Kidney (tissue), 14 donors: Measurements from ENCODE around the gene ZC3H10. TPM values are rescaled to one million over a fixed set of nuclear protein-coding genes. Genes with fewer than 3 reads are reported as not detected.
A peak's percentile ranks its signal among the peaks of the same experiment; 100 is the strongest.

Experiments
- DNase-seq, 5 donors: peaks; one replicate each; pipeline ENCODE4 v3.0.0-alpha.2; 2013 to 2020
- FAIRE-seq: peaks from 2 replicates; lab custom pipeline; 2012; peaks lifted over from hg19 to GRCh38; lab: Jason Lieb, UNC
- H3K27ac ChIP-seq, 2 donors: one replicate each; pipeline ENCODE4 v1.7.0; 2013; ENCODE audit warnings: low read depth in 2 of 2, low read length in 2 of 2, inconsistent platforms in 1 of 2
- H3K27me3 ChIP-seq: one replicate; pipeline ENCODE4 v1.7.1; 2013; ENCODE audit warnings: low read length, inconsistent platforms; ENCODE audit not compliant: control insufficient read depth, insufficient read depth
- H3K36me3 ChIP-seq, 3 donors: one replicate each; pipeline versions ENCODE4 v1.7.0 to v1.7.1; 2013; ENCODE audit warnings: low read length in 3 of 3, control low read depth in 1 of 3, inconsistent platforms in 1 of 3; ENCODE audit not compliant: insufficient read depth in 3 of 3, control insufficient read depth in 2 of 3
- H3K4me1 ChIP-seq, 3 donors: one replicate each; pipeline versions ENCODE4 v1.7.0 to v1.7.1; 2013; ENCODE audit warnings: low read length in 3 of 3, inconsistent platforms in 1 of 3, low read depth in 1 of 3; ENCODE audit not compliant: control insufficient read depth in 2 of 3, insufficient read depth in 2 of 3
- H3K4me3 ChIP-seq, 3 donors: one replicate each; pipeline versions ENCODE4 v1.7.0 to v1.8.1; 2013; ENCODE audit warnings: low read length in 3 of 3, control low read depth in 1 of 3, inconsistent platforms in 1 of 3
- H3K9ac ChIP-seq, 3 donors: one replicate each; pipeline versions ENCODE4 v1.7.0 to v1.7.1; 2013; ENCODE audit warnings: low read length in 3 of 3, control low read depth in 1 of 3, inconsistent platforms in 1 of 3
- H3K9me3 ChIP-seq, 3 donors: one replicate each; pipeline versions ENCODE4 v1.7.0 to v1.7.1; 2013; ENCODE audit warnings: low read length in 3 of 3, control low read depth in 1 of 3, inconsistent platforms in 1 of 3; ENCODE audit not compliant: control insufficient read depth in 2 of 3, insufficient read depth in 1 of 3
- intact Hi-C: fragments of 100-400 bp; cut with DNase I; formaldehyde crosslinking; loops from one replicate; pipeline ENCODE4 v1.11.1; 2022
- polyA plus RNA-seq: library from polyadenylated mRNA; stranded (reverse); fragments of 350-450 nt; fragmentation: Illumina TruSeq; extraction: RNeasy Lipid Tissue Mini Kit (QIAGEN cat#74804); gene quantifications from one replicate; pipeline ENCODE4 v1.2.3, GENCODE V29; 2014; ENCODE audit warnings: low read depth, low replicate concordance; ENCODE audit not compliant: insufficient read depth
- total RNA-seq: library from RNA; stranded (reverse); fragmentation: NEBNext Ultra II Directional; extraction: Animal tissue kit (Norgen Biotek cat#: 25700); gene quantifications from one replicate; pipeline ENCODE4 v1.2.1, GENCODE V29; 2021
- TF ChIP-seq, protein P1 (sequence below): IDR thresholded peaks from 3 replicates; pipeline ENCODE4 v1.5.1; 2012; ENCODE audit warnings: mild to moderate bottlenecking, moderate library complexity, borderline replicate concordance; ENCODE audit not compliant: insufficient read depth; ENCODE audit errors: extremely low read depth
- donor health status: control.
- donor health status: control.
- donor health status: control.
- donor health status: control.
- donor health status: control.
- donor health status: DM: yes; HTN: yes; CAD: no.
- donor health status: Normal renal cell carcinoma (clear cell type).

ZC3H10 gene
- total and polyA plus RNA-seq, 2 donors from 2014 or later = 2.4 to 8.6 TPM

DNA sequence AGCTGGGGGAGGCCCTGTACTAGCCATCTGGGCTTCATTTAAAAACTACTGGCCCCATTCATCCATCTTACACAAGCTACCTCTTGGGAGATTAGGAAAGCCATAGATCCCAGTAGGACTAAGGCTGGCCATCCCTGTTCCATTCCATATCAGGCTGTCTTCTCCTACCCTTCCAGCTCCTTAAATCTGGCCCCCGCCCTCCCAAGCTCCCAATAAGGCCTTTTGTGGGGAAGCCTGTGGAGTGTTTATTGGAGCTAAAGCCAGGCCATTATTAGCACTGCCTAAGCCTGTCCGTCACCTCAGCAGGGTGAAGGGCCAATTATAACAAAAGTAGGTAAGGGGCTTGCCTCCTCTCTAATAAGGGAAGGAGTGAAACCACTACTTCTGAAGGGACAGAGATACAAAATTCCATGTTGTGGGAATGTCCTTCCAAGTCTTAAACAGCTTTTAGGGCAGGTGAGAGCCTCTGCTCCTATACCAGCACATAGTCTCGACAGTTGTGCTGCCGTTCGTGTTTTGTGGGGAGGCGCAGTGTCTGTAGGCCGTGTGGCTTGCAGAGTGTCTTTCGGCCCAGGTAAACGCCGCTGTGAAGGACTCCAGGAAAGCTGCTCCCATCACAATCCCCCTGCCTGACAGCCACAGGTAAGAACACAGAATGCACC, 43.8 kb downstream of the ZC3H10 start:
- Histone ChIP-seq H3K4me1 (peaks cover 2 to 23% (median 21%) of the 10 kb centered on the region in 3 donors), H3K4me3 (peak overlapping the region in 1 of 3 donors; percentile 95), H3K27me3 (no peaks in the 10 kb centered on the region), H3K9me3 (no peaks in the 10 kb centered on the region), H3K36me3 (peaks cover 11 to 53% (median 36%) of the 10 kb centered on the region in 3 donors), H3K27ac (no peak overlapping the region), H3K9ac (no peak overlapping the region)
- TF ChIP-seq, protein P1, sequence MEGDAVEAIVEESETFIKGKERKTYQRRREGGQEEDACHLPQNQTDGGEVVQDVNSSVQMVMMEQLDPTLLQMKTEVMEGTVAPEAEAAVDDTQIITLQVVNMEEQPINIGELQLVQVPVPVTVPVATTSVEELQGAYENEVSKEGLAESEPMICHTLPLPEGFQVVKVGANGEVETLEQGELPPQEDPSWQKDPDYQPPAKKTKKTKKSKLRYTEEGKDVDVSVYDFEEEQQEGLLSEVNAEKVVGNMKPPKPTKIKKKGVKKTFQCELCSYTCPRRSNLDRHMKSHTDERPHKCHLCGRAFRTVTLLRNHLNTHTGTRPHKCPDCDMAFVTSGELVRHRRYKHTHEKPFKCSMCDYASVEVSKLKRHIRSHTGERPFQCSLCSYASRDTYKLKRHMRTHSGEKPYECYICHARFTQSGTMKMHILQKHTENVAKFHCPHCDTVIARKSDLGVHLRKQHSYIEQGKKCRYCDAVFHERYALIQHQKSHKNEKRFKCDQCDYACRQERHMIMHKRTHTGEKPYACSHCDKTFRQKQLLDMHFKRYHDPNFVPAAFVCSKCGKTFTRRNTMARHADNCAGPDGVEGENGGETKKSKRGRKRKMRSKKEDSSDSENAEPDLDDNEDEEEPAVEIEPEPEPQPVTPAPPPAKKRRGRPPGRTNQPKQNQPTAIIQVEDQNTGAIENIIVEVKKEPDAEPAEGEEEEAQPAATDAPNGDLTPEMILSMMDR = no peak
- no peak for FAIRE-seq
- intact Hi-C loops = no loop called here
- no peak for DNase-seq

DNA sequence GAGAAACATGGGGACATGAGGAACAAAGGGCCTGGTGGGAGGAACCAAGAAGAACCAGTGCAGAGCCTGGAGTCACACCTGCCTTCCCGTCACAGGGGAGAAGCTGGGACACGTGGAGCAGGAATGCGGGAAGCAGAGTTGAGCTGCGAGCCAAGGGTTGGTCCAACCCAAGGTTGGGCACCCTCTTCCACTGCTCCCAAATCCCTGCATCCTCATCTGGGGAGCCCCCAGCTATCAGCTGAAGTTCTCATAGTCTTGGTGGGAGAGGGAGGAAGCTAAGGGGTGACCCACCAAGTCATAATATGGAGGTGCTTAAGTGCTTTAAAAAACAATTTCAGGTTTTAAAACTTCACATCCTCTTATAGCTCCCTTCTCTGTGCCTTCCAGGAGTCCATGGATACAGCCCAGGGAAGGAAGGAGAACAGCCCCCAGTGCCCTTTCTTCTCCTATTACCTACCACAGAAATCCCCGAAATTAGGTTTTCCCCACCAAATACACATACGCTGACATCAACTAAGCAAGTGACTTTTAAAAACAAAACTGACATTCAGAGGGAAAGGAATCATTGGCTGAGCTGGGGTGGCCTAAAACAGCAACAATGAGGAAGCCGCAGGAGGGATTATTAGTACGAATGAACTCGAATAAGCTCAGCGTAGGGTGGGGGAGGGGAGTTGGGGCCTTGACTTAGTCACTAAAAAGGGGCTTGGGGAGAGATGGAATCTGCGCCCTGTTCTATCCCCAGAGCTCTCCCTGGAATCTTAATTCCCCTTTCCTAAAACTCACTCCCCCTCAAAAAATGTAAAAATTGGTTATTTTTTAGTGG, 44.6 kb downstream of the ZC3H10 start:
- intact Hi-C loops = no loop called here
- FAIRE-seq = no peak
- peaks cover 16 to 53% (median 41%) of the 10 kb centered on the region in 3 donors for H3K36me3 ChIP-seq
- H3K9ac ChIP-seq = no peak overlapping the region
- no peak overlapping the region for H3K4me3 ChIP-seq
- H3K27me3 ChIP-seq = no peaks in the 10 kb centered on the region
- H3K4me1 ChIP-seq = peaks cover 2 to 23% (median 21%) of the 10 kb centered on the region in 3 donors
- no peak for DNase-seq
- no peaks in the 10 kb centered on the region for H3K9me3 ChIP-seq
- TF ChIP-seq, protein P1 = no peak
- no peak overlapping the region for H3K27ac ChIP-seq

DNA sequence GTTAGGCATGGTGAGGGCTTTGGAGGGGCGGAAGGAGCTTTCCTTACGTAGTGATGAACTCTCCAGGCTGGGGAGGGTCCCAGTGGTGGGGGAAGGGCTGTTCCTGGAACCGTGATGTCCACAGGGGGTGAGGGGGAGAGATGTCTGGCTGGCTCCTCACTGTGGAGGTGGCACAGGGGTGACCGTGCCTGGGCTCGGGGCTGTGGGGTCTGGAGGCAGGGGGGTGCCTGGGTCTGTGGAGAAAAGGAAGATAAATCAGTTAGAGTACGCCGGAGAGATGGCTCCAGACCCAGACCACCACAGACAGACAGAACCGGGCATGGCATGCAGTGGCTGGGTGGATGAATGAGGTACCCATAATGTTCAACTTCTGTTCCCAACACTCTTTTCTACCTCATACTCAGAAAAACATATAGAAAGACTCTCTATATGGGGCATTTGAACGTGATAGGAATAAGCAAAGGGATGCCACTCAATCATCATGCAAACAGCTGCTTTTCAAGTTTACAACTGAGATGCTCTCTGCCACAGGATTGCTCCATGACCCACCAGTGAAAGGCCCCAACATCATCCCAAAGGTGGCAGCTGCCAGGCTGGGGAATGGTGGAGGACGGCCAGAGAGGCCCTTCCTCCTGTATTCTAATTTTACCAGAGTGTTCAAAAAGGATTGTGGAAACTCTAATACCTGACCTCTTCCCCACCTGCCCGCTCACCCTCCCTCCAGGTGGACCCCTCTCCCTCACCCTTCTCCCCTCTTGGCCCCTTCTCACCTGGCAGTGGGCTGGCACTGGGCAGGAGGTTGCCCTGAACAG, 45.7 kb downstream of the ZC3H10 start:
- DNase-seq (no peak), FAIRE-seq (no peak)
- Histone ChIP-seq H3K9me3 (no peaks in the 10 kb centered on the region), H3K4me1 (peaks cover 2 to 23% (median 21%) of the 10 kb centered on the region in 3 donors), H3K27ac (no peak overlapping the region), H3K36me3 (peaks cover 16 to 57% (median 42%) of the 10 kb centered on the region in 3 donors), H3K9ac (no peak overlapping the region), H3K4me3 (no peak overlapping the region), H3K27me3 (no peaks in the 10 kb centered on the region)
- TF ChIP-seq, protein P1 = no peak
- intact Hi-C loops = no loop called here
